ENCODE measurements around the gene NFATC2.

GRCh38 chr20:51404297-51405060, 138.0 kb downstream of the NFATC2 start:
- TF ChIP-seq, protein P1, sequence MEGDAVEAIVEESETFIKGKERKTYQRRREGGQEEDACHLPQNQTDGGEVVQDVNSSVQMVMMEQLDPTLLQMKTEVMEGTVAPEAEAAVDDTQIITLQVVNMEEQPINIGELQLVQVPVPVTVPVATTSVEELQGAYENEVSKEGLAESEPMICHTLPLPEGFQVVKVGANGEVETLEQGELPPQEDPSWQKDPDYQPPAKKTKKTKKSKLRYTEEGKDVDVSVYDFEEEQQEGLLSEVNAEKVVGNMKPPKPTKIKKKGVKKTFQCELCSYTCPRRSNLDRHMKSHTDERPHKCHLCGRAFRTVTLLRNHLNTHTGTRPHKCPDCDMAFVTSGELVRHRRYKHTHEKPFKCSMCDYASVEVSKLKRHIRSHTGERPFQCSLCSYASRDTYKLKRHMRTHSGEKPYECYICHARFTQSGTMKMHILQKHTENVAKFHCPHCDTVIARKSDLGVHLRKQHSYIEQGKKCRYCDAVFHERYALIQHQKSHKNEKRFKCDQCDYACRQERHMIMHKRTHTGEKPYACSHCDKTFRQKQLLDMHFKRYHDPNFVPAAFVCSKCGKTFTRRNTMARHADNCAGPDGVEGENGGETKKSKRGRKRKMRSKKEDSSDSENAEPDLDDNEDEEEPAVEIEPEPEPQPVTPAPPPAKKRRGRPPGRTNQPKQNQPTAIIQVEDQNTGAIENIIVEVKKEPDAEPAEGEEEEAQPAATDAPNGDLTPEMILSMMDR (conservative IDR thresholded peaks at IDR 0.05; ENCODE audit: low read length): no peak
- TF ChIP-seq EZH2phosphoT487 (IDR thresholded peaks at IDR 0.05; ENCODE audit: borderline replicate concordance): no peak
